Right cardiac atrium (tissue), 5 donors: ENCODE results near the gene HOXB3. TPM values are rescaled to one million over a fixed set of nuclear protein-coding genes. Genes with fewer than 3 reads are reported as not detected.

Experiments
- ATAC-seq, 2 donors: fragments of 200-7000 bp; cut with Tn5 transposase; one replicate each; pipeline versions ENCODE4 v1.8.0 to v1.9.1; 2020; ENCODE audit warnings: moderate library complexity in 2 of 2, mild to moderate bottlenecking in 1 of 2
- DNase-seq, 3 donors: peaks; one replicate each; pipeline ENCODE4 v3.0.0-alpha.2; 2020
- H3K27ac ChIP-seq: one replicate; pipeline ENCODE4 v1.5.1; 2013; ENCODE audit warnings: mild to moderate bottlenecking, low read length, control low read depth, moderate library complexity
- H3K27me3 ChIP-seq: one replicate; pipeline ENCODE4 v1.6.1; 2013; ENCODE audit not compliant: control insufficient read depth, insufficient read depth
- H3K4me1 ChIP-seq: one replicate; pipeline ENCODE4 v1.6.1; 2013; ENCODE audit warnings: low read length; ENCODE audit not compliant: control insufficient read depth, insufficient read depth
- H3K4me3 ChIP-seq: one replicate; pipeline ENCODE4 v1.5.1; 2013; ENCODE audit warnings: low read length, control low read depth
- H3K9me3 ChIP-seq: one replicate; pipeline ENCODE4 v1.6.1; 2013; ENCODE audit warnings: low read length; ENCODE audit not compliant: control insufficient read depth
- WGBS: extraction: QIAGEN DNeasy Blood & Tissue Kit; methylation state at CpG from one replicate; pipeline ENCODE4 v1.1.7; 2013; 5-methylcytosine and 5-hydroxymethylcytosine counted together
- intact Hi-C, 4 donors: fragments of 100-400 bp; cut with DNase I; formaldehyde crosslinking; loops; one replicate each; pipeline versions ENCODE4 v1.11.0 to v1.14.0; 2022 to 2023
- polyA plus RNA-seq: library from polyadenylated mRNA; stranded (reverse); fragments of 200-250 nt; gene quantifications from one replicate; pipeline ENCODE4 v1.2.3, GENCODE V29; 2013
- total RNA-seq, 4 donors: library from RNA; stranded (reverse); fragmentation: NEBNext Ultra II Directional; extraction: Animal tissue kit (Norgen Biotek cat#: 25700); gene quantifications; one replicate each; pipeline ENCODE4 v1.2.1, GENCODE V29; 2021
- donor health status: healthy with polysubstance abuse.
- donor health status: DM: no; HTN: yes; CAD: no.
- donor health status: DM: no; HTN: no; CAD: no.
- donor health status: DM: no; HTN: yes; CAD: no; lungs with severe emphysema.
- donor health status: DM: yes; HTN: yes; CAD: no.

Gene HOXB3
- total and polyA plus RNA-seq, 5 donors, result 1.2 to 2.8 (median 2.3) TPM

DNA sequence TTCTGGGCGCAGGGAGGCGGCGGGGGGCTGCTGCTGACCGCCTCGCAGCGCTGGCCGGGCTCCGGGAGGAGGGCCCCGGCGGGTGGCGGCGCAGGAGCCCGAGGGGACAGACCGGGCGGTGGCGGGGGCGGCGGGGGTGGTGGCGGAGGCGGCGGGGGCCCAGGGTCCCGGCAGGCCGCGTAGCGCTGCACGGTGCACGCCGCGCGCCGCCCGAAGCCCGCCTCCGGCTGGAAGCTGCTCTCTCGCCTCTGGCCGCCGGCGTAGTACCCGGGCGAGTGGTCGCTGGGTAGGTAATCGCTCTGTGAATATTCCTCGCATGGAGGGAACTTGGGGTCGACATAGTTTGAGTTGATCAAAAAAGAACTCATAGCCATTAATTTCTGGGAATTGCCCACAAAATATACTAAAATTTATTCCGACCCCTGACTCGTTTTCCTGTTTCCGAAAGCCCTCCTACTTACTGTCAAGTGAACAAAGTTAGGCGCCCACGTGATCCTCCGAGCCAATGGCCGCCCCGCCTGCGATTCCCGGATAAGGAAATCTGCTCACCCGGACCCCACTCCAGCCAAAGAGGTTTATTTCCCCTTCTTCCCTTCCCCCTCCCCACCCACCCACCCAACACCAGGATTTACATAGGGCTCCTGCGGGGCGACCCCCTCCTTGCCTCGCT lies 12.0 kb downstream of the HOXB3 start, which contains the start of gene HOXB4:
Gene HOXB4 (minus strand): TSS at position 405 of the 670 bp plus-strand sequence. CDS start 31 bp downstream, at position 374.
- peak; percentile 69 to 88 (median 85) for DNase-seq
- Histone ChIP-seq H3K4me1 (no peaks in the 10 kb centered on the region), H3K27ac (peak within 1 kb of the TSS; percentile 77), H3K4me3 (peak within 1 kb of the TSS; percentile 78), H3K27me3 (no peaks in the 10 kb centered on the region), H3K9me3 (no peaks in the 10 kb centered on the region)
- peak; percentile 54 to 58 for ATAC-seq
- WGBS, result 2% methylated on average over 57 of the region's 58 CpGs
- intact Hi-C loops, result loop anchor here in 1 of 4 donors (5.0 kb wide), 1 partner anchor 36 kb away; no protein-coding TSS in a partner anchor

DNA sequence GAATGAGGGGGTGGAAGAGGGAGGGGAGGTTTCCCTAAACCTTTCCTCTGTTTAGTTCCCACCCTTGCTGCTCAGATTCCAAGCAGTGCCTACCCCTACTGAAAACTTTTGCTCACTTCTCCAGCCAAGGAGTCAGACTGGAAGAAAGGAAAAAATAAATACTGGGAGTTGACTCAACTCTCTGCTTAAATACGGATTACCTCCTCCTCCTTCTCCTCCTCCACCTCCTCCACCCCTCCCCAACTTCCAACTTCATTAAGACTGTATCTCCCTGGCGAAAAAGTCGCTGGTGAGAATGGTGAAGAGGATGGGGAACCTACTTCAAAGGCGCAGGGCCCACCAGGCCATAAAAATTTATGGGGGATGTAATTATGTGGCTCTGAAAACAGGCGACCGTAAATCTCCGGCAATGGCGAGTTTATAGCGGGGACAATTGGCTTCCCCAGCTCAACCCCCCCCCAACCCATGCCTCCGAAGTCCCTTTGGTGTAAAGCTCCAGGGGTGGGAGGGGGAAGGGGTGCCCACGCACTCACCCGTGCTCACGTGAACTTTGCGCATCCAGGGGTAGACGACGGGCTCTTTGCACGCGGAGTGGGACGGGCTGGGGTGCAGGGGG lies 12.6 kb downstream of the HOXB3 start:
- Histone ChIP-seq H3K4me3 (peak overlapping the region; percentile 78), H3K9me3 (no peaks in the 10 kb centered on the region), H3K4me1 (no peaks in the 10 kb centered on the region), H3K27me3 (peaks cover 5% of the 10 kb centered on the region), H3K27ac (peak overlapping the region; percentile 68)
- 8% methylated on average over 19 of the region's 19 CpGs for WGBS
- ATAC-seq, result no peak
- peak in 2 of 3 donors; percentile 52 to 69 for DNase-seq
- intact Hi-C loops, result loop anchor here in 1 of 4 donors (5.0 kb wide), 1 partner anchor 35 kb away; no protein-coding TSS in a partner anchor

DNA sequence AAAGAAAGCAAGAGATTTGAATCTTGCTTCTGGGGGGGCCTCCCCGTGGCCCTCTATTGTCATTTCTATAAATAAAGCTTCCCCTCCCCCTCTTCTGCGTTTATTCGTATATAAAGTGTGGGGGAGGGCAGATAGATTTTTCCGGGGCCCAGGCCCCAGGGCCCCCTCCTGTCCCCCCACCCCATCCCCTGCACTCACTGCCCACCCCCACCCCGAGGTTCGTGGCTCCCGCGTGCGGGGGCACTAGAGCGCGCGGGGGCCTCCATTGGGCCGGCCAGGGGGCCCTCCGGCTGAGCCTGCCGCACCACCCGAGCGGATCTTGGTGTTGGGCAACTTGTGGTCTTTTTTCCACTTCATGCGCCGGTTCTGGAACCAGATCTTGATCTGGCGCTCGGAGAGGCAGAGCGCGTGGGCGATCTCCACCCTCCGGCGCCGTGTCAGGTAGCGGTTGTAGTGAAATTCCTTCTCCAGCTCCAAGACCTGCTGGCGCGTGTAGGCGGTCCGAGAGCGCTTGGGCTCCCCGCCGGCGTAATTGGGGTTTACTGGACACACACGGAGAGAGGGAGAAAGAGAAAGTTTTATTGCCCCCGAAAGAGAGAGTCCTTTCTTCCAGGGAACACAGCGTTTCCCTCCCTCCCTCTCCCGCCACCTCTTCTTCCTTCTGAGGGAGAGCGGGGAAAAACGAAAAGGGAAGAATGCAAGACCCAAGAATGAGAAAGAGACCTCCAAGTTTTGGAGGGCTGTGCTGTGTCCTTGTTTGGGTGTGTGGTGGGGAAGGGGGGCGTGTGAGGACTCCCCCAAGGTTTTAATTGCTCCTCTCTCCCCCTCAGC lies 13.3 kb downstream of the HOXB3 start:
- no peaks in the 10 kb centered on the region for H3K9me3 ChIP-seq
- intact Hi-C loops, result loop anchor here in 1 of 4 donors (5.0 kb wide), 1 partner anchor 34 kb away; no protein-coding TSS in a partner anchor
- H3K4me3 ChIP-seq, result peak overlapping the region; percentile 78
- 14% methylated on average over 43 of the region's 43 CpGs for WGBS
- H3K27me3 ChIP-seq, result peaks cover 5% of the 10 kb centered on the region
- DNase-seq (peak in 1 of 3 donors; percentile 36), ATAC-seq (no peak)
- no peaks in the 10 kb centered on the region for H3K4me1 ChIP-seq
- peak overlapping the region; percentile 3 for H3K27ac ChIP-seq

DNA sequence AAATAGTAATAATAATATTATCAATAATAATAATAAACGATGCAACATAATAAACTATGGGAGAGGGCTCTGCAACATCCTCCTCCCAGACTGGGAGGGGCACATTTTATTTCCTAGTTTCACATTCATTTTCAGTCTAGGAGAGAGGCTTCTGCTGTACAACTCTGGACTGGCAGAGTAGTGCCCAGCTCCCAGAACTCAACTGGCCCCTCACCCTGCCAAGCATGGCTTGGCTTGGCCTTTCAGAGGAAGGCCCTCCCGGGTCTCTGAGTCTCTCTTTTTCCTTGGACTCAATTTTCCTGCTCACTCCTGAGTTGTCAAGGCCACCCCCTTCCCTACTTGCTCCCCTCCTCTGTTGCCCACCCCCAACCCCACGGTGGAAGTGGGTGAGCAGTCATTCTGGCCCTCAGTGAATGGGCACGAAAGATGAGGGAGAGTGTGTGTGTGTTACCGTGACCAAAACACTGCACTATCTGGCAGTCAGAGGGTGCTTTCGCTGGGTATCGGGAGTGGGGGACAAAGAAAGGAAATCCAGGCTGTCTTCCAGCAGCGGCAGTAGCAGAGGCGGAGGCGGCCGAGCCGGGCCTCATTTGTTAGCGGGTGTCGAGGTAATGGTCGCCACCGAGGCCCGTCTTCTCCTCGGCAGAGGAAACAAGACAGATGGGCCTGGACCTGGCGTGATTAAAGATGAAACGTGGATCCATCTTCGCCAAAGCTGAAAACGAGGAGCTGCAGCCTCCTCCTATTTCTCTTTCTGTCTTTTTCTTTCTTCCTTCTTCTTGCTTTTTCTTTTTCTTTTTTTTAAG lies 14.2 kb downstream of the HOXB3 start:
- no peak overlapping the region for H3K4me3 ChIP-seq
- WGBS, result 20% methylated on average over 22 of the region's 22 CpGs
- H3K27ac ChIP-seq, result peak overlapping the region; percentile 14
- H3K9me3 ChIP-seq, result no peaks in the 10 kb centered on the region
- peaks cover 5% of the 10 kb centered on the region for H3K27me3 ChIP-seq
- DNase-seq, result no peak
- intact Hi-C loops, result loop anchor here in 1 of 4 donors (5.0 kb wide), 1 partner anchor 34 kb away; no protein-coding TSS in a partner anchor
- no peak for ATAC-seq
- no peaks in the 10 kb centered on the region for H3K4me1 ChIP-seq

DNA sequence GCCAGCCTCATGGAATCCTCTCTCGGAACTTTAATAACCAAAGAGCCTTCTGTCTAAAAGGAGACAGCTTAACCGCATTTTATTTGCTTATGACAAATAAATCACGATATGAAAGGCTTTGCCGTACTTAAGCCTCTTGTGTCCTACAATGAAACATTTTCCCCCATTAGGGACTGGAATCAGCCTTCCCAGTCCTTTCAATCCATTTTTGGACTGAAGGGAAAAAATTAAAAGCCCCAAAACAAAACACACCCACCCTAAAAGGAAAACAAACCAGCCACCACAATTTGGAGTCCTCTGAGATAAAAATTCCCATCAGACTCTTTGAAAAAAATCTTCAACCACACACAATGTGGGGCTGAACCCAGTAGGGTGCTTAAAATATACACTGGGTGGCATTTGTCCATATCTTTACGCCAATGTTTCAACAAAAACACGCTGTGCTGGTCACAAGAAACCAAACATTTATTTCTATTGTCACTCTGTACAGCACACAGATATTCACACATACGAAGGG lies 14.9 kb downstream of the HOXB3 start:
- intact Hi-C loops, result loop anchor here in 1 of 4 donors (5.0 kb wide), 1 partner anchor 33 kb away; no protein-coding TSS in a partner anchor
- Histone ChIP-seq H3K4me3 (no peak overlapping the region), H3K9me3 (no peaks in the 10 kb centered on the region), H3K27ac (no peak overlapping the region), H3K27me3 (peaks cover 5% of the 10 kb centered on the region), H3K4me1 (peaks cover 2% of the 10 kb centered on the region)
- DNase-seq (no peak), ATAC-seq (no peak)
- 55% methylated on average over 7 of the region's 7 CpGs for WGBS

DNA sequence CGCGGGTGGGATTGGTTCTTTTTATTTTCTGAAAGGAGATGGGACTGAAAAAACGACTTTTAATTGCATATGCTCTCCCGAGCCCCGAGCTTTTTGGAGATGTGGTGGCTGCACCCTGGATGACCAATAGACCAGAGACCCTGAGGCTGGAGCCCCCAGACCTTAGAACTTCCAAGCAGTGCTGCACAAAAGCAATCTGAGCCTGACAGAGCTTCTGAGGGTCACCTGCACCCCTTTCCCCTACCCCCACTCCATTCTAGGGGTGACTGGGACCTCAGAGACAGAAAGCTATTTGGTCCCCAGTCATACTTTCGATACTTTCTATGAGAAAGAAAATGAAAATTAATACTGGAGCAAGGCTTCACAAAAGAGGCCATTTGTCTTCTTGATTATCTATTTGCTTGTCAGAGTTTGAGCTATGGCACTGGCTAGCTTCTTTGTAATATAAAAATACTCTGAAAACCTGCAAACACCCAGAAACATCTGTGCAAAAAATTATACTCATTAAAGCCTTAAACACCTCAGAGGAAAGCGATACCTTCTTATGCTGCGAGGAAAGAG lies 15.5 kb downstream of the HOXB3 start:
- intact Hi-C loops, result loop anchor here in 1 of 4 donors (5.0 kb wide), 1 partner anchor 32 kb away; no protein-coding TSS in a partner anchor

DNA sequence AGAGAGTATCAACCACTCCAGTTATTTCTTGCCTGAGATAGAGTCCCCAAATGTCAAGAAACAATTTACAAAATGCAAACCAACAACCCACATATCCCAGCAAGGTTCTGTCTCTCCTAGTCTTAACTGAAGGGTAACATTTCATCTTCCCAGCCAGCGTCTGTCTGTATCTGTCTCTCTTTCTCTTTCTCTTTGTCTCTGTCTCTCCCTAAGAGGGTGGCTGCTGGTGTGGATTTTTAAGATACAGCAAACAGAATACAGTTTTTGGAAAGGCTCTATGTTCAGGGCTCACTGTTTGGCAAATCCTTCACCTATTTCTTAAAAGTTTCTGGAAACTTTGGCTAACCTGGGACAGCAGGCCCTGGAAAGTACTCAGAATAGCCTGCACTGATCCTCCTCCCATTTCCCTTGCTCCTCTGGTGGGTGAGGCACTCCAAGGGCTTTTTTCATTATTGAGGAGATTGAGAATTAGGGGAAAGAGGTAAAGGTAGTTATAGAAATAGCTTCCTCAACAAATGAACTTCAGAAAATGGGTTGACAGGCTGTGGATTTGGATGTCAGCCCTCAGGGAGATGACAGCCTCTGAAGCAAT lies 18.1 kb downstream of the HOXB3 start:
- H3K4me1 ChIP-seq, result peaks cover 5% of the 10 kb centered on the region
- ATAC-seq (no peak), DNase-seq (no peak)
- no peaks in the 10 kb centered on the region for H3K9me3 ChIP-seq
- intact Hi-C loops, result no loop called here
- H3K4me3 ChIP-seq, result no peak overlapping the region
- WGBS, result 74% methylated on average over 1 of the region's 1 CpG
- H3K27ac ChIP-seq, result no peak overlapping the region
- peaks cover 5% of the 10 kb centered on the region for H3K27me3 ChIP-seq

More for the DNA sequence above, 15.5 kb downstream of the HOXB3 start:
- Histone ChIP-seq H3K9me3 (no peaks in the 10 kb centered on the region), H3K4me3 (no peak overlapping the region), H3K27me3 (peaks cover 5% of the 10 kb centered on the region), H3K4me1 (peaks cover 2% of the 10 kb centered on the region), H3K27ac (no peak overlapping the region)
- no peak for DNase-seq
- 56% methylated on average over 8 of the region's 8 CpGs for WGBS
- ATAC-seq, result no peak

DNA sequence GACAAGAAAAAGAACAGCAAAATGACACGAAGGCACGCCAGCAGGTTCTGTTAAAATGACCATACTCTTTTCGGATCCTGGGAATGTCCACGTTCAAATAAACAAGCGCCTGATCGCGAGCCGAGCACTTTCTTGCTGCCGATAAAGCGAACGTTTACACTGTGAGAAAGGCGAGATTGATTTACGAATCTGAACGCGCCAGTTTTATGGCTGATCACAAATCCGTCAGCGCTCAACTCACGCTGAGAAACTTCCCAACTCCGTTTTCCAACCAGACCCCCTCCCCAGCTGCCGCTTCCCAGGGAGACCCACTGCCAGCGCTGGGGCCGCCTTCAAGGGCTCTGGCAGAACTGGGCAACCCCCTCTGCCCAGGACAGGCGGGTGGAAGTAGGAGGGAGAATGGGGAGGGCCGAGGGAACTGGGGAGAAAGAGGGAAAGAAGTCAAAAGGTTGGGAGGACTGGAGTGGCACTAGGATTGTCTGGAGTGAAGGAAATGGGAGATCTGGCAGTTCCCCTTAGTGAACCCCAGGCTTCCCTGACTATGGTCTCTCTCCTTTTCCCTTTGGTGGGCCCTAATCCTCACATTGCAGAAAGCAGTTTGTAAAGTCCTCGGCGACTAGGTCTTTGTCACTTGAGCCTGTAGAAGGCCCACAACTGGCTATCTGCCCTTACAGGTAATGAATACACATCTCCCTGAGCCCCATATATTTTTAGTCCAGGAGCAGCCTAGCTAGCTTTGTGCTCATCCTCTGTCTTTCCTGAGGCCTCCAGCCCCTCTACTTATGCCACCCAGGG lies 18.8 kb downstream of the HOXB3 start:
- WGBS, result 44% methylated on average over 26 of the region's 26 CpGs
- H3K4me1 ChIP-seq, result peaks cover 7% of the 10 kb centered on the region
- peak overlapping the region; percentile 42 for H3K27ac ChIP-seq
- no peak for ATAC-seq
- intact Hi-C loops, result no loop called here
- H3K4me3 ChIP-seq, result no peak overlapping the region
- H3K27me3 ChIP-seq, result peaks cover 5% of the 10 kb centered on the region
- H3K9me3 ChIP-seq, result no peaks in the 10 kb centered on the region
- DNase-seq, result no peak
